Panc1 (cell line): ENCODE results near the gene TENM3. TPM values are rescaled to one million over a fixed set of nuclear protein-coding genes. Genes with fewer than 3 reads are reported as not detected.

Experiments
- ATAC-seq: fragments of 200-7000 bp; cut with Tn5 transposase; 2 replicates; pipeline ENCODE4 v1.9.1; 2020; ENCODE audit warnings: mild to moderate bottlenecking, moderate library complexity
- BruUV-seq: library from RNA; stranded (reverse); fragments of 400-500 nt; replicated peaks from 2 replicates; lab custom pipeline; 2021; lab: Mats Ljungman, UMichigan
- CTCF ChIA-PET: fragments of 300-600 bp; sonication (Branson Sonifier 250); formaldehyde crosslinking; loops from one replicate; lab custom pipeline; 2022; ENCODE audit warnings: antibody characterized with exemption; lab: Charles Lee
- POLR2A ChIA-PET: fragments of 300-600 bp; sonication (Branson Sonifier 250); formaldehyde crosslinking; loops from one replicate; lab custom pipeline; 2022; ENCODE audit warnings: antibody characterized with exemption; lab: Charles Lee
- DNase-seq: peaks from one replicate; pipeline ENCODE4 v3.0.0-alpha.2; 2010; ENCODE audit warnings: low read depth, low spot score
- H3K27ac ChIP-seq: 2 replicates; pipeline ENCODE4 v1.5.1; 2011; ENCODE audit warnings: mild to moderate bottlenecking, low read length, inconsistent platforms
- H3K27me3 ChIP-seq: fragments of 200-500 bp; sonication (Bioruptor generic); 2 replicates; pipeline ENCODE4 v1.6.0; 2014; ENCODE audit warnings: low read length, inconsistent platforms; ENCODE audit not compliant: control insufficient read depth, insufficient read depth
- H3K36me3 ChIP-seq: fragments of 200-500 bp; sonication (Bioruptor generic); 2 replicates; pipeline ENCODE4 v1.5.1; 2014; ENCODE audit warnings: inconsistent platforms, mild to moderate bottlenecking, low read length, moderate library complexity; ENCODE audit not compliant: control insufficient read depth, insufficient read depth
- H3K4me1 ChIP-seq: 2 replicates; pipeline ENCODE4 v1.5.1; 2011; ENCODE audit warnings: inconsistent platforms, mild to moderate bottlenecking, low read length, moderate library complexity; ENCODE audit not compliant: control insufficient read depth, insufficient read depth
- H3K4me3 ChIP-seq, 2 experiments: 2 replicates each; pipeline ENCODE4 v1.5.1; 2011 to 2012; ENCODE audit warnings: low read depth in 2 of 2, low read length in 2 of 2, mild to moderate bottlenecking in 2 of 2, inconsistent platforms in 1 of 2, moderate library complexity in 1 of 2
- H3K9me3 ChIP-seq: fragments of 200-500 bp; sonication (Bioruptor generic); 2 replicates; pipeline ENCODE4 v1.5.1; 2014; ENCODE audit warnings: low read depth, mild to moderate bottlenecking, inconsistent platforms, low read length, moderate library complexity; ENCODE audit not compliant: control insufficient read depth, insufficient read depth
- CTCF ChIP-seq: fragments of 450-650 bp; IDR thresholded peaks from 2 replicates; pipeline ENCODE4 v1.5.1; 2017; ENCODE audit warnings: mild to moderate bottlenecking
- POLR2AphosphoS5 ChIP-seq: IDR thresholded peaks from 2 replicates; pipeline ENCODE4 v1.6.1; 2012; ENCODE audit warnings: mild to moderate bottlenecking, low read depth, low read length, moderate library complexity
- REST ChIP-seq, 2 experiments: IDR thresholded peaks; 2 replicates each; pipeline ENCODE4 v1.6.1; 2011 to 2012; ENCODE audit warnings: low read depth in 2 of 2, control low read depth in 1 of 2, low read length in 1 of 2, mild to moderate bottlenecking in 1 of 2, moderate library complexity in 1 of 2; ENCODE audit not compliant: insufficient read depth in 1 of 2
- SIN3A ChIP-seq: IDR thresholded peaks from 2 replicates; pipeline ENCODE4 v1.6.1; 2012; ENCODE audit warnings: low read depth, mild to moderate bottlenecking, low read length, moderate library complexity, borderline replicate concordance; ENCODE audit not compliant: insufficient read depth
- TCF7L2 ChIP-seq: IDR thresholded peaks from 2 replicates; pipeline ENCODE4 v1.6.1; 2011; ENCODE audit warnings: mild to moderate bottlenecking, low read depth, low read length, inconsistent platforms
- in situ Hi-C: cut with HindIII; loops from 2 replicates; pipeline ENCODE4 v1.10.0; 2016; ENCODE audit warnings: low sequenced_read_pairs, low pct_unique_long_range_greater_than_20kb
- intact Hi-C: fragments of 100-400 bp; cut with micrococcal nuclease; formaldehyde crosslinking; loops from one replicate; pipeline ENCODE4 v1.10.0; 2022; ENCODE audit not compliant: unreplicated experiment
- total RNA-seq: library from RNA; stranded (reverse); gene quantifications from one replicate; pipeline ENCODE4 v1.2.1, GENCODE V29; 2021; ENCODE audit not compliant: unreplicated experiment

Gene TENM3
- total RNA-seq, 1 experiment from 2014 or later, result 0.95 TPM

- in situ Hi-C loops, result no loop called here
- TF ChIP-seq CTCF (no peak), SIN3A (no peak), POLR2AphosphoS5 (no peak), TCF7L2 (no peak), REST (IDR thresholded peaks at IDR 0.05; ENCODE audit: insufficient read depth in 1 of 2, low read depth in 2 of 2, low read length in 1 of 2) (no peak)
Measured at GRCh38 chr4:182429896-182430295, 186.7 kb downstream of the TENM3 start.

GRCh38 chr4:182432819-182433218 is 189.6 kb downstream of the TENM3 start:
- no peaks in the 10 kb centered on the region for H3K4me1 ChIP-seq
- intact Hi-C loops, result no loop called here
- no peak overlapping the region for H3K27ac ChIP-seq
- BruUV-seq, result no TSS peak
- no peak for TF ChIP-seq SIN3A
- no peak for TF ChIP-seq POLR2AphosphoS5
- TF ChIP-seq REST (IDR thresholded peaks at IDR 0.05; ENCODE audit: insufficient read depth in 1 of 2, low read depth in 2 of 2, low read length in 1 of 2), result no peak
- TF ChIP-seq TCF7L2, result no peak
- TF ChIP-seq CTCF, result no peak
- no peak for DNase-seq
- in situ Hi-C loops, result no loop called here
- POLR2A ChIA-PET, result no interaction called here
- no peaks in the 10 kb centered on the region for H3K9me3 ChIP-seq
- H3K36me3 ChIP-seq, result no peaks in the 10 kb centered on the region
- no peaks in the 10 kb centered on the region for H3K27me3 ChIP-seq
- no peak overlapping the region for H3K4me3 ChIP-seq
- CTCF ChIA-PET, result no interaction called here
- no peak for ATAC-seq

More at GRCh38 chr4:182429896-182430295, 186.7 kb downstream of the TENM3 start:
- CTCF ChIA-PET, result no interaction called here
- no peak overlapping the region for H3K27ac ChIP-seq
- no peaks in the 10 kb centered on the region for H3K36me3 ChIP-seq
- H3K4me3 ChIP-seq, result no peak overlapping the region
- intact Hi-C loops, result no loop called here
- ATAC-seq (no peak), DNase-seq (no peak)
- no peaks in the 10 kb centered on the region for H3K4me1 ChIP-seq
- no TSS peak for BruUV-seq
- no peaks in the 10 kb centered on the region for H3K27me3 ChIP-seq
- H3K9me3 ChIP-seq, result no peaks in the 10 kb centered on the region
- POLR2A ChIA-PET, result no interaction called here
